OCI-LY7 (cell line): Measurements from ENCODE around the gene TBC1D30. TPM values are rescaled to one million over a fixed set of nuclear protein-coding genes. Genes with fewer than 3 reads are reported as not detected.

Experiments
- BruUV-seq: library from RNA; stranded (reverse); fragments of 400-500 nt; replicated peaks from 2 replicates; lab custom pipeline; 2021; lab: Mats Ljungman, UMichigan
- CTCF ChIA-PET: fragments of 300-600 bp; sonication (Branson Sonifier 250); formaldehyde crosslinking; loops from one replicate; lab custom pipeline; 2022; ENCODE audit warnings: antibody characterized with exemption; ENCODE audit not compliant: unreplicated experiment; lab: Charles Lee
- POLR2A ChIA-PET: fragments of 300-600 bp; sonication (Branson Sonifier 250); formaldehyde crosslinking; loops from one replicate; lab custom pipeline; 2022; ENCODE audit warnings: antibody characterized with exemption; lab: Charles Lee
- DNase-seq: peaks from one replicate; pipeline ENCODE4 v3.0.0-alpha.2; 2015; ENCODE audit warnings: low spot score
- H2AFZ ChIP-seq: fragments of 200-600 bp; sonication (generic), shearing (Covaris generic); 2 replicates; pipeline ENCODE4 v1.6.1; 2014; ENCODE audit warnings: mild to moderate bottlenecking, antibody characterized with exemption, low read length, moderate library complexity
- H3K27ac ChIP-seq: fragments of 200-600 bp; sonication (generic); 2 replicates; pipeline ENCODE4 v1.5.1; 2014; ENCODE audit warnings: mixed run types, low read depth, mild to moderate bottlenecking, moderate library complexity, low read length, inconsistent platforms; ENCODE audit not compliant: poor library complexity, severe bottlenecking
- H3K36me3 ChIP-seq: fragments of 200-600 bp; sonication (generic); 2 replicates; pipeline ENCODE4 v1.6.1; 2014; ENCODE audit warnings: mild to moderate bottlenecking, antibody characterized with exemption, low read length, moderate library complexity, mixed read lengths; ENCODE audit not compliant: insufficient read depth
- H3K4me1 ChIP-seq: fragments of 200-600 bp; sonication (generic); 2 replicates; pipeline ENCODE4 v1.5.1; 2014; ENCODE audit warnings: mild to moderate bottlenecking, low read length; ENCODE audit not compliant: insufficient read depth, poor library complexity, severe bottlenecking
- H3K4me2 ChIP-seq: fragments of 200-600 bp; sonication (generic); 2 replicates; pipeline ENCODE4 v1.6.1; 2014; ENCODE audit warnings: mild to moderate bottlenecking, low read length
- H3K4me3 ChIP-seq: fragments of 200-600 bp; sonication (generic); 2 replicates; pipeline ENCODE4 v1.5.1; 2014; ENCODE audit warnings: mild to moderate bottlenecking, low read depth, low read length; ENCODE audit not compliant: poor library complexity, severe bottlenecking
- H3K79me2 ChIP-seq: fragments of 200-600 bp; sonication (generic); 2 replicates; pipeline ENCODE4 v1.6.1; 2016; ENCODE audit warnings: low read depth, mild to moderate bottlenecking, low read length, moderate library complexity, mixed read lengths; ENCODE audit not compliant: insufficient read depth
- H3K9me2 ChIP-seq: fragments of 200-600 bp; sonication (generic); 2 replicates; pipeline ENCODE4 v1.6.1; 2016; ENCODE audit warnings: mild to moderate bottlenecking, low read length, mixed read lengths; ENCODE audit not compliant: insufficient read depth
- H3K9me3 ChIP-seq: fragments of 200-600 bp; sonication (generic); 2 replicates; pipeline ENCODE4 v1.6.1; 2014; ENCODE audit warnings: mild to moderate bottlenecking, mixed run types, low read length, mixed read lengths
- H4K20me1 ChIP-seq: fragments of 200-600 bp; sonication (generic); 2 replicates; pipeline ENCODE4 v1.6.1; 2014; ENCODE audit warnings: mild to moderate bottlenecking, antibody characterized with exemption, low read length, moderate library complexity, mixed read lengths; ENCODE audit not compliant: insufficient read depth
- EZH2phosphoT487 ChIP-seq: fragments of 200-600 bp; sonication (generic); IDR thresholded peaks from 2 replicates; pipeline ENCODE4 v1.6.1; 2018; ENCODE audit warnings: low read depth, borderline replicate concordance, mild to moderate bottlenecking, mixed run types, antibody characterized with exemption, low read length, moderate library complexity, mixed read lengths
- intact Hi-C: fragments of 100-400 bp; cut with micrococcal nuclease; formaldehyde crosslinking; loops from one replicate; pipeline ENCODE4 v1.10.0; 2022; ENCODE audit not compliant: unreplicated experiment
- total RNA-seq, 2 experiments: library from RNA; depleted of rRNA in 1 of 2; stranded (reverse); fragments of >200 nt in 1 of 2; shearing (Covaris generic) in 1 of 2; gene quantifications; 2 replicates each; pipeline ENCODE4 v1.2.3, GENCODE V29; 2014 to 2022
- TF ChIP-seq, protein P1 (sequence below): fragments of 200-600 bp; sonication (generic); conservative IDR thresholded peaks from 2 replicates; pipeline ENCODE4 v1.5.1; 2014; ENCODE audit warnings: mild to moderate bottlenecking, antibody characterized with exemption, low read length, moderate library complexity, mixed read lengths

The TBC1D30 gene
- total RNA-seq, 2 experiments from 2014 or later, result 0.13 to 4.6 TPM

GRCh38 chr12:64916411-64917261 lies 92.2 kb downstream of the TBC1D30 start:
- H3K9me2 ChIP-seq, result no peaks in the 10 kb centered on the region
- TF ChIP-seq EZH2phosphoT487, result no peak
- TF ChIP-seq, protein P1, sequence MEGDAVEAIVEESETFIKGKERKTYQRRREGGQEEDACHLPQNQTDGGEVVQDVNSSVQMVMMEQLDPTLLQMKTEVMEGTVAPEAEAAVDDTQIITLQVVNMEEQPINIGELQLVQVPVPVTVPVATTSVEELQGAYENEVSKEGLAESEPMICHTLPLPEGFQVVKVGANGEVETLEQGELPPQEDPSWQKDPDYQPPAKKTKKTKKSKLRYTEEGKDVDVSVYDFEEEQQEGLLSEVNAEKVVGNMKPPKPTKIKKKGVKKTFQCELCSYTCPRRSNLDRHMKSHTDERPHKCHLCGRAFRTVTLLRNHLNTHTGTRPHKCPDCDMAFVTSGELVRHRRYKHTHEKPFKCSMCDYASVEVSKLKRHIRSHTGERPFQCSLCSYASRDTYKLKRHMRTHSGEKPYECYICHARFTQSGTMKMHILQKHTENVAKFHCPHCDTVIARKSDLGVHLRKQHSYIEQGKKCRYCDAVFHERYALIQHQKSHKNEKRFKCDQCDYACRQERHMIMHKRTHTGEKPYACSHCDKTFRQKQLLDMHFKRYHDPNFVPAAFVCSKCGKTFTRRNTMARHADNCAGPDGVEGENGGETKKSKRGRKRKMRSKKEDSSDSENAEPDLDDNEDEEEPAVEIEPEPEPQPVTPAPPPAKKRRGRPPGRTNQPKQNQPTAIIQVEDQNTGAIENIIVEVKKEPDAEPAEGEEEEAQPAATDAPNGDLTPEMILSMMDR, result no peak
- ChIA-PET CTCF (no interaction called here), POLR2A (interaction anchor here (1.5 kb wide), 1 partner anchor 38 kb away, joined by 3 read pairs; no protein-coding TSS in a partner anchor)
- H4K20me1 ChIP-seq, result no peaks in the 10 kb centered on the region
- H3K36me3 ChIP-seq, result no peaks in the 10 kb centered on the region
- no peak overlapping the region for H3K4me2 ChIP-seq
- H3K4me3 ChIP-seq, result no peak overlapping the region
- no peak overlapping the region for H3K27ac ChIP-seq
- H3K9me3 ChIP-seq, result no peaks in the 10 kb centered on the region
- H3K4me1 ChIP-seq, result no peaks in the 10 kb centered on the region
- intact Hi-C loops, result no loop called here
- no TSS peak for BruUV-seq
- no peak overlapping the region for H2AFZ ChIP-seq
- DNase-seq, result no peak
- H3K79me2 ChIP-seq, result no peaks in the 10 kb centered on the region

- Histone ChIP-seq H4K20me1 (no peaks in the 10 kb centered on the region), H3K36me3 (no peaks in the 10 kb centered on the region), H3K79me2 (no peaks in the 10 kb centered on the region), H3K4me1 (no peaks in the 10 kb centered on the region), H3K9me3 (no peaks in the 10 kb centered on the region), H3K27ac (no peak overlapping the region), H2AFZ (no peak overlapping the region), H3K4me2 (no peak overlapping the region), H3K9me2 (no peaks in the 10 kb centered on the region), H3K4me3 (no peak overlapping the region)
- no TSS peak for BruUV-seq
- CTCF ChIA-PET, result no interaction called here
- no peak for TF ChIP-seq EZH2phosphoT487
- TF ChIP-seq, protein P1, result no peak
- DNase-seq, result no peak
- POLR2A ChIA-PET, result no interaction called here
- intact Hi-C loops, result no loop called here
Measured at GRCh38 chr12:64918344-64918743, 93.9 kb downstream of the TBC1D30 start.

DNA sequence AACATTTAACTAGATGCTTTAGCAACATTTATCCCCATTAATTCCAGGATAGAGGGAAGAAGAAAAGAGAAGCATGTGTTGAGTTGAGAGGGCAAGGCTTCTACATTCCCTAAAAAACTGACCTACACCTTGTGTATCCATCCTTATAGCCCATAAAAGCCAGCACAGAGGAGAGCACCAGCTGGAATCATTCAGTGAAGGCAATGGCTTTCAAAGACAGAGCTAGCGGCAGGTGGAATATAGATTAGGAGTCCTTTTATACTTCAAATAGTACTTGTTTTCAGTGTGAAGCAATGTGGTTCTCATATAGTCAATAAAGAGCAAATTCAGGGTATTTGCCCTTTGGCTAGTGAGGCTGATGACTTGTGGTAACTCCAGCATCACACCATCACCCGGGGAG lies 94.4 kb downstream of the TBC1D30 start:
- Histone ChIP-seq H3K4me2 (no peak overlapping the region), H4K20me1 (no peaks in the 10 kb centered on the region), H3K36me3 (no peaks in the 10 kb centered on the region), H3K79me2 (no peaks in the 10 kb centered on the region), H3K4me3 (no peak overlapping the region), H3K4me1 (no peaks in the 10 kb centered on the region), H3K27ac (no peak overlapping the region), H3K9me3 (no peaks in the 10 kb centered on the region), H2AFZ (no peak overlapping the region), H3K9me2 (no peaks in the 10 kb centered on the region)
- no TSS peak for BruUV-seq
- TF ChIP-seq EZH2phosphoT487, result no peak
- TF ChIP-seq, protein P1, result no peak
- POLR2A ChIA-PET, result no interaction called here
- DNase-seq, result no peak
- CTCF ChIA-PET, result no interaction called here
- intact Hi-C loops, result no loop called here
